ENCODE measurements around the gene PPP1R15B.

The PPP1R15B gene

DNA sequence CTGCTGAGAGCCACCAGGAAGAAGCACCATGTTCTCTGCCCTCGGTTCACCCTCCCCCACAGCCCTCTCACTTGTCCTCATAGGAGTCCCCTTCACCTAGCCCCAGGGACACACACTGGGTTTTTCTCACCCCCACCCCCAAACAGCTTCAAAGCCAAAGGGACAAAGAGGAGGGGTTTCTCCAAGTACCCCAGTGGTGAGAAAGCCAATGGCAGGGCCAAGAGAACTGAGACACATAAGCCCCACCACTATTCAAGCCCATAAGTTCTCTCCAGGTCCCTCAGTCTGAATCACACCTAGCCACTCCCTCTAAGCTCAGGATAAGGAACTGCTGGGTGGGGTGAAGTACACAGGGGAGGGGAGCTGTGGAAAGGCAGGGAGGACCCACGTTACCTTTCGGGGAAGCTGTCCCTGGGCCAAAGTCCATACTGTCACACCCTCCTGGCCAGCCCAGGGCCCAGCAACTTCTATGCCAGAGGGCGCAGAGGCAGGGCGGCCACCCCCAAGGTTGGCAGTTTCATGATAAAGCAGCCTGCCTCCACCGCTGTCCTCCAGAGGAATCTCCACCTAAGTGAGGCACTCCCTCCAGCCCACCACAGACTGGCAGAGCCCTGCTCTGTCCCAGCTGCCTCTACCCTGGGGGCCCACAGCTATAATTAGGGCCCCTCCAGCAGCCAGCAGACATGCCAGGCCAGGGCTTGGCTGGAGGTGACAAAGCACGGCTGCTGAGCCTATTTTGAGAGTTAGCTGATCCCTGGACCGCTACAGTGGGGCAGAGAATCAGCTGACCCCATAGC is 39.0 kb upstream of the PPP1R15B start:
- Histone ChIP-seq H3K27me3 (replicated peaks) (no peaks in the 10 kb centered on the region), H3K36me3 (replicated peaks) (no peaks in the 10 kb centered on the region), H3K27ac (no peak overlapping the region), H3K4me3 (ENCODE audit: low read depth, low read length) (no peak overlapping the region)
- no peak for DNase-seq
- in situ Hi-C loops (cut with HindIII; ENCODE audit: low pct_ligation_motif_present, low sequenced_read_pairs): no loop called here
- TF ChIP-seq, protein P1, sequence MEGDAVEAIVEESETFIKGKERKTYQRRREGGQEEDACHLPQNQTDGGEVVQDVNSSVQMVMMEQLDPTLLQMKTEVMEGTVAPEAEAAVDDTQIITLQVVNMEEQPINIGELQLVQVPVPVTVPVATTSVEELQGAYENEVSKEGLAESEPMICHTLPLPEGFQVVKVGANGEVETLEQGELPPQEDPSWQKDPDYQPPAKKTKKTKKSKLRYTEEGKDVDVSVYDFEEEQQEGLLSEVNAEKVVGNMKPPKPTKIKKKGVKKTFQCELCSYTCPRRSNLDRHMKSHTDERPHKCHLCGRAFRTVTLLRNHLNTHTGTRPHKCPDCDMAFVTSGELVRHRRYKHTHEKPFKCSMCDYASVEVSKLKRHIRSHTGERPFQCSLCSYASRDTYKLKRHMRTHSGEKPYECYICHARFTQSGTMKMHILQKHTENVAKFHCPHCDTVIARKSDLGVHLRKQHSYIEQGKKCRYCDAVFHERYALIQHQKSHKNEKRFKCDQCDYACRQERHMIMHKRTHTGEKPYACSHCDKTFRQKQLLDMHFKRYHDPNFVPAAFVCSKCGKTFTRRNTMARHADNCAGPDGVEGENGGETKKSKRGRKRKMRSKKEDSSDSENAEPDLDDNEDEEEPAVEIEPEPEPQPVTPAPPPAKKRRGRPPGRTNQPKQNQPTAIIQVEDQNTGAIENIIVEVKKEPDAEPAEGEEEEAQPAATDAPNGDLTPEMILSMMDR (IDR thresholded peaks at IDR 0.05; ENCODE audit: low read depth, low read length, missing control alignments): no peak

DNA sequence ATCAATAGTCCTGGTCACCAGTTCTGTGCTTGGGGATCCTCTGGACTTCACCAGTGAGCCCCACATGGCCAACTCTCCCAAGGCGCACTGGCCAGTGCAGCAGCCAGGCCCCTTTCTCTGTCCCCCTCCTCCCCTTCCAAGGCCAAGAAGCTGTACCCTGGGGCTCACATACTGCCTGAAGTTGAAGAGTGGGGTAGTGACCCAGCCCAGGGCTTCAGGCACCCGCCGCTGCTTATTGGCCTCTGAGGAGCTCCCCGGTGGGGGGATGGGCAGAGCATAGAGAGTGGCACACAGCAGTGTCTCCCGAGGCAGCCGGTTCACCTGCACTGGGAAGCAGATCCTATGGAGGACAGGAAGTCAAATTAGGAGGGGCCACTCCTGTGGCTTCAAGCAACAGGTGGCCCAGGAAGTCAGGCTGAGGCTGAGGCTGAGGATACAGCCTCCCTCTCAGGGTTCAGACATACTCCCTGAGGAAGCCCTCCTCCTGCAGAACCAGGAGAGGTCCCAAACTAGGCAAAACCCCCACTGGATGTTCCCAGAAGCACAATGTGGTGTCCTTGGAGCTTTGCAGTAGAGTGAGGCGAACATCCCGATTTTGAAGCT is 38.2 kb upstream of the PPP1R15B start:
- TF ChIP-seq, protein P1 (IDR thresholded peaks at IDR 0.05; ENCODE audit: low read depth, low read length, missing control alignments): no peak
- no peak overlapping the region for H3K4me3 ChIP-seq (ENCODE audit: low read depth, low read length)
- no peaks in the 10 kb centered on the region for H3K36me3 ChIP-seq (replicated peaks)
- DNase-seq: no peak
- in situ Hi-C loops (cut with HindIII; ENCODE audit: low pct_ligation_motif_present, low sequenced_read_pairs): no loop called here
- H3K27ac ChIP-seq: no peak overlapping the region
- no peaks in the 10 kb centered on the region for H3K27me3 ChIP-seq (replicated peaks)

DNA sequence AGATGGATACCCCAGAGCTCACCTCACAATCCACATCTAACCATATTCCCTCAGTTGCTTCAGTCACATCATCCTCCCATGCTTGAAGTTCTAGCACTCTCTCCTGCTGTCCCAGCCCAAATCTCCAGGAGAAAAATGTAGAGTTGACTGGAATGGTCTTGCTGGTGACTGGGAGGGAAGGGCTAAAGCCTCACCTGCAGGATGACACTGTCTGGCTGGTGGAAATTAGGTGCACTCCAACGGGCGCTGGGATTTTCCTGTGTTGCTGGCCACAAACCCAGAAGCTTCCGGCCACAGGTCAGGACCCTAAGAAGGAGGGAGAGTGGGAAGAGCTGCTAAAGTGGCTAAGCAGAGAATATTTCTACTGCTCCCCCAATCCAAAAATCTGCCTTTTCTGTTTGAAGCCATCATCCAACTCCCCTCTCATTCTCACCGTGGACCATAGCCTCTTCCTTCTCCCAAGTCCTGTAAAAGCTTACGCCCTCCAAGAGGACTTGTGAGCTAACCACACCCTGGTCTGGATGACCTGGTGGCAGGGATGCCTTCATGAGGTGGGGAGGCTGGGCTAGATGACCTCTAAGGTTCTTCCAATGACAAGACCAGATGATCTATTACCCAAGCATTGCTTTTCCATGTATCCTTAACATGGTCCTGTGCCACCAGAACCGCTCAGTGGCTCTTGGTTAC is 37.5 kb upstream of the PPP1R15B start:
- no peaks in the 10 kb centered on the region for H3K36me3 ChIP-seq (replicated peaks)
- no peaks in the 10 kb centered on the region for H3K27me3 ChIP-seq (replicated peaks)
- no peak overlapping the region for H3K4me3 ChIP-seq (ENCODE audit: low read depth, low read length)
- no peak for DNase-seq
- no peak overlapping the region for H3K27ac ChIP-seq
- TF ChIP-seq, protein P1 (IDR thresholded peaks at IDR 0.05; ENCODE audit: low read depth, low read length, missing control alignments): no peak
- in situ Hi-C loops (cut with HindIII; ENCODE audit: low pct_ligation_motif_present, low sequenced_read_pairs): no loop called here

DNA sequence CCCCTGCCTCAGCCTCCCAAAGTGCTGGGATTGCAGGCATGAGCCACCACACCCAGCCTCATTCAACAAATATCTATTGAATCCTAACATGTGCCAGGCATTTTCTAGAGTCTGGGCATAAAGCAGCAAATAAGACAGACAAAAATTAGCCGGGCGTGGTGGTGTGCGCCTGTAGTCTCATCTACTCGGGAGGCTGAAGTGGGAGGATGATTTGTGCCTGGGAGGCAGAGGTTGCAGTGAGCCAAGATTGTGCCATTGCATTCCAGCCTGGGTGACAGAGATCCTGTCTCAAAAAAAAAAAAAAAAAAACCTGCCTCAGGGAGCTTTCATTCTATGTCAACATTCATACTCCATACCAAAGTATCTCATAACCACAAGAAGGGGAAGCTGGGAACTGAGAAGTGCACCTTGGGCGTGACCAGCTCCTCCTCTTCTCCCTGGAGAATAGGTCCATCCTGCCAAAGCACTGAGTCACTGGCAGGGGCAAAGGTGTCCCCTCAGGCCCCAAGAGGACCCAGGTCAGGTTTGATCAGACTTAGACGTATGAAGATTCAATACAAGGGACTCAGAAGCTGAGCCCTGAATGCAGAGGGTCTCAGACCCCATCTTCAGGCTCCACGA is 36.8 kb upstream of the PPP1R15B start:
- Histone ChIP-seq H3K4me3 (ENCODE audit: low read depth, low read length) (no peak overlapping the region), H3K36me3 (replicated peaks) (no peaks in the 10 kb centered on the region), H3K27ac (no peak overlapping the region), H3K27me3 (replicated peaks) (no peaks in the 10 kb centered on the region)
- in situ Hi-C loops (cut with HindIII; ENCODE audit: low pct_ligation_motif_present, low sequenced_read_pairs): no loop called here
- TF ChIP-seq, protein P1 (IDR thresholded peaks at IDR 0.05; ENCODE audit: low read depth, low read length, missing control alignments): no peak
- no peak for DNase-seq

DNA sequence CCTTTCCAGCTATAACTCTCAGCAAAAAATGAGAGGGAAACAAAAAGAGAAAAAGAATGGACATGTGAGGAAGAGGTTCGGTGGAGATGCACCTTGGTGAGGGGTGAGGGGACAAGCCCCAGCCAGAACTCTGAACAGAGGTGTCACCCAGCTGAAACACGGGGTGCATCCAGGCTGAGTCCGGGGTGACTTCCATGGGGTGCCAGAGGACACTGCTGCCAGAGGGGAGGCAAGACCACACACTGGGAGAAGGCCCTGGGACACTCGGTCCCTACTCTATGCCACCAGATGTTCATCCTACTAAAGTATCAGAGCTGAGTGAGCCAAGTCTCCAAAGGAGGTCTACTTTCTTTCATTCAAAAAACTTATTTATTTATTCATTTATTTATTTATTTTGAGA is 36.1 kb upstream of the PPP1R15B start:
- Histone ChIP-seq H3K4me3 (ENCODE audit: low read depth, low read length) (no peak overlapping the region), H3K27ac (no peak overlapping the region), H3K36me3 (replicated peaks) (no peaks in the 10 kb centered on the region), H3K27me3 (replicated peaks) (no peaks in the 10 kb centered on the region)
- TF ChIP-seq, protein P1 (IDR thresholded peaks at IDR 0.05; ENCODE audit: low read depth, low read length, missing control alignments): no peak
- in situ Hi-C loops (cut with HindIII; ENCODE audit: low pct_ligation_motif_present, low sequenced_read_pairs): no loop called here
- no peak for DNase-seq

All from brain microvascular endothelial cell (primary cell).